Hepatic stellate cell (primary cell): ENCODE results near the gene LRRC4.

Experiments used
- DNase-seq: peaks from one replicate; pipeline ENCODE4 v3.0.0; 2011; ENCODE audit warnings: low spot score

Gene LRRC4, protein sequence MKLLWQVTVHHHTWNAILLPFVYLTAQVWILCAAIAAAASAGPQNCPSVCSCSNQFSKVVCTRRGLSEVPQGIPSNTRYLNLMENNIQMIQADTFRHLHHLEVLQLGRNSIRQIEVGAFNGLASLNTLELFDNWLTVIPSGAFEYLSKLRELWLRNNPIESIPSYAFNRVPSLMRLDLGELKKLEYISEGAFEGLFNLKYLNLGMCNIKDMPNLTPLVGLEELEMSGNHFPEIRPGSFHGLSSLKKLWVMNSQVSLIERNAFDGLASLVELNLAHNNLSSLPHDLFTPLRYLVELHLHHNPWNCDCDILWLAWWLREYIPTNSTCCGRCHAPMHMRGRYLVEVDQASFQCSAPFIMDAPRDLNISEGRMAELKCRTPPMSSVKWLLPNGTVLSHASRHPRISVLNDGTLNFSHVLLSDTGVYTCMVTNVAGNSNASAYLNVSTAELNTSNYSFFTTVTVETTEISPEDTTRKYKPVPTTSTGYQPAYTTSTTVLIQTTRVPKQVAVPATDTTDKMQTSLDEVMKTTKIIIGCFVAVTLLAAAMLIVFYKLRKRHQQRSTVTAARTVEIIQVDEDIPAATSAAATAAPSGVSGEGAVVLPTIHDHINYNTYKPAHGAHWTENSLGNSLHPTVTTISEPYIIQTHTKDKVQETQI

DNA sequence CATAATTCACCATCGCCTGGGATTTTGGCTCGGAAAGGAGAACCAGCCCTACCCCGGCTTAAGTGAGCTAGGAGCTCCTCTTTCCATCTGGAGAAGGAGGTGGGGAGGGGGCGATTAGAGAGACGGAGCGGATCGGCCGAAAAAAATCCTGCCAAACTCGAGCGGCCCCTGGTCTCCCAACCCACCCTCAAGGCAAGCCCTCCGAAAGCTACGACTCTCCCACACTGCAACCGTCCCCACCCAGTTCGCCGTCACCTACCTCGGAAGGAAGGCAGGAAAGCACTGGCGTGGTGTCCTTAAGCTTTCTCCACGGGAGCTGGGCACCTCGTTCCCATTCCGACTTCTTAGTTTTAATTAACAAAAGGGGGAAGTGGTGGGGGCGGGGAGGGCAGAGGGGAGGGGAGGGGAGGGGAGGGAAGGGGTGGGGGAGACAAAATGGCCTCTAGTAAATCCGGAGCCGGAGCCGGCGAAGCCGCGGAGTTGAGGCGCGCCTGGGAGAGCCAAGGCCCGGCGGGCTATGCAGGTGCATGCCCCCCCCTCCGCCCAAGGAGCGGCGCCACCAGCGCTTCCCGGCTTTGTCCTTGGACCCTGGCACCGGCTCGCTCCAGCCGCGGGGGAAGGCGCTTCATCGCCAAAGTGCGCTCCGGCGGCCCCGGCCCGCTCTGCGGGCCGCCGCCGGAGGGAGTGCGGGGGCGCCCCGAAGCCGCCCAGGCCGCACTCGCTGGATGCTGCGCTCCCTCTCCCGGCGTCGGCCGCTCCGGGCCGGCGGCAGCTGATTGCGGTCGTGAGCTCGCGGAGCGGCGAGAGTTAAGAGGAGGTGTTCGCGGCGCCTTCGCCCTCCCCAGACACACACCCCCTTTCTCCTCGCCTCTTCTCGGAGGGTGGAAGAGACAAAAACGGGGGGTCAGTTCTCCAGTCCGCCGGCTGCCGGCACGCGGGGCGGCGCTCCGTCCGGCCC is at the start of gene LRRC4:
Gene LRRC4, minus strand, starts transcription at position 784 of the 958 bp plus-strand sequence. CDS start 797 bp downstream, outside the sequence.
- DNase-seq, result peak; percentile 62

DNA sequence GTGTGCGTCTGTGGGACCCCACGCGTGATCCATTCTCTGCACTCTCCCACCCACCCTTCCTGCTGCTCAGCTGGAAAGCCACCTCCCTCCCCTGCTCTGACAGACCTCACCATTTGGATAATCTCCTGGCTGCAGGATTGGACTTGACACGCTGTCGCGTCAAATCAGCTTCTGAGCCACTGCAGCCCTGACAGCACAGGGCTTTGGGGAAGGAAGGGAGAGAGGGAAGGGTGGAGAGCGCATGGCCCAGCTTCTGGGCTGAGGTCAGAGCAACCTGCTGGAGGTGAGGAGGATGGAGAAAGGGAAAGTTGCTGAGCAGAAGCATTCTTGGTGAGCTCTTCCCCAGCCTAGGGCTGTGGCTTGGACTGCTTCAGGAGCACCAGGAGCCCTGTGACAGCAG is 48.9 kb upstream of the LRRC4 start:
- DNase-seq, result no peak

DNA sequence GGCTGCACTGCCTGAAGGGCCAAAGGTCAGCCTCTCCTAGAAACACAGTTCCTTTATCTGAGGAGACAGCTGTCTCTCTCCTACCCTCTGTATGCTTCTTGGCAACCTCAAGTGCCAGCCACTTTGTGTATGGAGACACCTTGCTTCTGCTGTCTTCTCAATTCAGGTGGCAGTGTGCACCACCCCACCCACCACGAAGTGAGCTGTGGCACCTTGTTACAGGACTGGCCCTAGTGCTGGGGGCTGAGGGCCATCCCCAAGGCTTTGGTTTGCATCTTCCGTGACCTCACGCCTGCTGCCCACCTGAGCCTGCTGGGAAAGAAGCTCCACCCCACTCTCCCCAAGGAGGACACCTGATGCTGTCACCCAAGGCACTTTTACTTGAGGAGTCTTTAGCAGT is 47.1 kb upstream of the LRRC4 start:
- DNase-seq, result no peak

DNA sequence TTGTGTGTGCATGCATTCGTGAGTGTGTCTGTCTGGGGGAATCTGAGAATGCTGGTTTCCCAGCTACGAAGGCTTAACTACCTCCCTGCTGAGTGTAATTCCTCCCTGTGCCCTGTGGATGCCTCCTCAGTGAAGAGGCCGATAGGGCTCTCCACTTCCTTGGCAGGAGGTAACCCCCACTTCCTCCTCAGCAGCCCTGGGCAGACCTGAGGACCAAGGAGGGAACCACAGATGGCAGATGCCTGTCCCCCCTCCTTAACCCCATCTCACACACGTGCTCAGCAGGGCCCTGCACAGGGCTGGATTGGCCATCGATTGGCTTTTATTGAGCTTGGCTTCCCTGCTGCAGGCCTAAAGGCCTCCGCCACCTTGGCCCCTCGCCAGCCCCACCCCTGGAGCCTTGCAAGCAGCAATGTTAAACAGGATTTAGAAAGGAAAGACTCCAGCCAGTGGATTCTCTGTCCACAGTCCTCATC is 45.6 kb upstream of the LRRC4 start:
- no peak for DNase-seq

DNA sequence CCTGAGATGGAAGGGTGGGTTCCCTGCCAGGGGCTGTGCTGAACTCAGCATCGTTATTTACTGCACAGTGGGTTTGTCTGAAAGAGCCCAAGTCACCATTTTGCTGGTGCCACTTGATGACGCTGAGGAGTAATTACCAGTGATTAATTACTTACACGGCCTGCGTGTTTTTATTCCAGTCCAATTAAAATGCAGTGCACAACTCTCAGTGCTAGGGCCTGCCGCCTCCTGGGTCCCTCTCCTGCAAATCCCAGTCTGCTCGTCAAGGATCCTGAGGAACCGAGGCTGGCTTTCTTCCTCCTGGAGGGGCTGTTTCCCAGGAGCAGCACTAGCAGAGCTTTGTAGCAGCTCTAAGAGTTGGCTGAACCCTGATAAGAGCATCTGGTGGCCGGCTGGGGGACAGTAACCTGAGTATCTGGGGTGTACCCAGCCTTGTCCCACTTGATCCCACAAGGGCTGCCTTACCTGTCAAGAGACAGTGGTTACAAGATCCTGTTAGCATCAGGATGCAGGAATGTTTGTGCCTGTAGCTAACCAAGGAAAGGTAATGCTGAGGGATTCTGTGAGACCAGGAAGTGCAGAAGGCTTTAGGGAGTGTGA is 45.1 kb upstream of the LRRC4 start:
- no peak for DNase-seq

DNA sequence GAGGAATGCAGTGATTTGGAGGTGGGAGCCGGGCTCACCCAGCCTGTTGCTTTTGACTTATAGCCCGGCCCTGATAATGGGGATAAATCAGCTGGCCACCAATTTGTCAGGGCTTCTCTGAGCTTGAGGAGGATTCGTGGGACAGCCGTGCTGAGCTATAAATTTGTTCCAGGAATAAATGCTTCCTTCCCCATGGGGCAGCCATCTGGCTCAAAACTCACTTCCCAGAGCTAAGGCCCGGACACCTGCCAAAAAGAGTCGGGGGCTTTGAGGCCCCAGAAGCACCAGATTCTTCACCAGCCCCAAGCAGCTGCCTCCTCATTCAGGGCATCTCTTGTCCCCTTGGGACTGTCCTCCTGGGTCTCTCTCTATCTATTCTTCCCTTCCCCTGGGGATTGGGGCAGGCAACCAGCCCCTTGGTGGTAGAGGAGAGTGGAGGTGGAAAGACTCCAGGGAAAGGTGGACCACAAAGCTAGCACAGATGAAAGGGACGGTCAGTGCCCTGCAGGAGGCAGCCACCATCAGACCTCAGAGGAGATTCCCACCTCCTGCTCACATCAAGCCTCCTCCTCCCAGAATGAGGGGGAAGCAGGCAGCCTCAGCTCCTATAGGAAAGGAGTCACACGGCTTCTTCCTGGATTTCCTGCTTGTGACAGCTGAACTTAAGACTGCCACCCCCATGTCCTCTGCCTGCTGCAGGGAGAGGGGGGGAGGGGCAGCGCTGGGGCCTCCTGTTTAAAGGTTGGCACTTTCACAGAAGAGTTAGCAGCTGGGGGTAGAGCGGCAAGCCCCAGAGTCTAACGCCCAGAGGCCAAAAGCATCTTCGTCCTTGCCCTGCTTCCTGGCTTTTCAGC is 44.2 kb upstream of the LRRC4 start:
- DNase-seq, result no peak

DNA sequence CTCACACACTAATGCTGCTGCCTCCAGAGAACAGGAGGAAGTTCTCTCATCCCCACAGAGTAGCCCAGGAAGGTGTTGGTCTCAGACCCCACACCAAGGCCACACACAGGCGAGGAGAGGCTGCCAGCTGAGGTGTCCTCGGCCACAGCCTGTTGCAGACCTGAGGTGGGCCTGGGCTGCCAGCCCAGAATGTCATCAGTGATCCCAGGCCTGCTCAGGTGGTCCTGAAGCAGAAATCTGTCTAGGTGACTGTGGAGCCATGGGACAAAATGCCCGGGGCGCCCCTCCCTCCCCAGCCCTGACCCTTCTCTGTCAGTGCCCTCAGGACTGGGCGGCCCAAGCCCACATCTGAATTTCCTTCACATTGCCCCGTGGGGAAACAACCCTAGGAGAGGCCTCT is 43.5 kb upstream of the LRRC4 start:
- no peak for DNase-seq

DNA sequence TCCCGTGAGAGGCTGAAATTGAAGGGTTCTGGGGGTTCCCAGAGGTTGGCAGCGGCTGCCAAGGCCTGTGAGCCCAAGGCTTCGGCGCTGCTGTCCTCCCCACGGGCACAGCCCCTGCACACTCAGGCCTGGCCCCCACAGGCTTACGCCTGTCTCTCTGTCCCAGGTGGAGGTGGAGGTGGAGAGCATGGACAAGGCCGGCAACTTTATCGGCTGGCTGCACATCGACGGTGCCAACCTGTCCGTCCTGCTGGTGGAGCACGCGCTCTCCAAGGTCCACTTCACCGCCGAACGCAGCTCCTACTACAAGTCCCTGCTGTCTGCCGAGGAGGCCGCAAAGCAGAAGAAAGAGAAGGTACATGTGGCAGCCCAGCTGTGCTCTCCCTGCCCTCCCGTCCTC is 43.1 kb upstream of the LRRC4 start:
- DNase-seq, result no peak

DNA sequence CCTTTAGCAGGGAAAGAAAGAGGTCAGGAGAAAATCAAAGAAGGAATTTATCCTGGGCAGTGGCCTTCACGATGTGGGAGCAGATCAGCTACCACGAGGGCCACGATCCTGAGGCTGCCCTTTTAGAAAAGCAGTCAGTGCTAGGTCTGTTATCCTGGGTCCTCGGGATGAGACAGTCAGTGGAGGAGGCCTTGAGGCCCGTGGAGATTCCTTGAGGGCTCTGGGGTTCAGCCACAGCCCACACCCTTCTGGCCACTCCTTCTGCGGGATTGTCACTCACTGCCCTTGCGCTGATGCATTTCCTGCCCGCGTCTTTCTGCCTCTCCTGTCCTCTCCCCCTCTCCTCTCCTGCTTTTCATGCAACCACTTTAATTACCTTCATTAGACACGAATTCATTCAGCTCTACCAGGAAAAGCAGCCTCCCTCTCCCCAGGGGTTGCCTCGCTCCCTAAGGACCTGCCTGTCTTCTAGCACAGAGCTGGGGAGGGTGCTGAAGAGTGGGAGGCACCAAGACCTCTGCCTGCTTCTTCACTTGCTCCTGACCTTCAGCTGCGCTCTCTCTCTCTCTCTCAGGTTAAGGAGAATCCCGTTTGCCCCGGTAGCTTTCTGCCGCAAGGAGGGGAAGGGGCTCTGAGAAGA is 42.6 kb upstream of the LRRC4 start:
- DNase-seq, result no peak

DNA sequence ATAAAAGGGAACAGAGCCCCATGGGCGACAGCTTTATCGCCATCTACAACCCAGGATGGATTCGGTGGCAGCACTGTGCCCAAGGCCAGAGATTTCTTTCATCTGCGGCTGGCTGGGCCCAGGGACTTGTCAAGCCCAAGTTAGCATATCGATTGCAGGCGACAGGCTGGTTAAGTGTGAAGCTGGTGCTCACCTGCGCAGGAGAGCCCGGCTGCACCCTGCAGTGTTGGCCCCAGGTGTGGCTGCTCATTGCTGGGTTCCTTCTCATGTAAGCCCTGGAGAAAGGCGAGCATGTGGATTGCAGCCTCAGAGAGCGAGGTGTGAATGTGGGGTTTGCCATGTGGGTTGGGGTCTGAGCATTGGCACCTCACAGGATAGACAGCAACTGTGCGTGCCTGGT is 40.6 kb upstream of the LRRC4 start:
- DNase-seq, result no peak

DNA sequence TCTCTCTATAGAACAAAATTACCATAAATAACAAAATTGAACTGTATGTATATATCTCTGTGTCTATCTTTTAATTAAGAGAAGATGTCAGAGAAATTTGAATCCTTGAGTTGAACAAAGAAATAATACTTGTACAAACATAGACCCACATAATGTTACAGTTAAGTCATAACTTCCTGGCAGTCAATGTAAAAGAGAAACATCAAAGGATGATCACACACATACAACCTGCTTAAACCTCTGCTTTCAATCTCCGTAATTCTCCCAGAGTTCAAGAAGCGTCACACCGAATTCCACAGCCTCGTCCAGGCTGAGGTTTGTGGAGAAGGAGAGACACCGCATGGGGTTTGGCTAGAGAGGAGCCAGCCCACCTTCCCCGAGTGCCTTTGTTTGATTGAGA is 40.1 kb upstream of the LRRC4 start:
- no peak for DNase-seq

DNA sequence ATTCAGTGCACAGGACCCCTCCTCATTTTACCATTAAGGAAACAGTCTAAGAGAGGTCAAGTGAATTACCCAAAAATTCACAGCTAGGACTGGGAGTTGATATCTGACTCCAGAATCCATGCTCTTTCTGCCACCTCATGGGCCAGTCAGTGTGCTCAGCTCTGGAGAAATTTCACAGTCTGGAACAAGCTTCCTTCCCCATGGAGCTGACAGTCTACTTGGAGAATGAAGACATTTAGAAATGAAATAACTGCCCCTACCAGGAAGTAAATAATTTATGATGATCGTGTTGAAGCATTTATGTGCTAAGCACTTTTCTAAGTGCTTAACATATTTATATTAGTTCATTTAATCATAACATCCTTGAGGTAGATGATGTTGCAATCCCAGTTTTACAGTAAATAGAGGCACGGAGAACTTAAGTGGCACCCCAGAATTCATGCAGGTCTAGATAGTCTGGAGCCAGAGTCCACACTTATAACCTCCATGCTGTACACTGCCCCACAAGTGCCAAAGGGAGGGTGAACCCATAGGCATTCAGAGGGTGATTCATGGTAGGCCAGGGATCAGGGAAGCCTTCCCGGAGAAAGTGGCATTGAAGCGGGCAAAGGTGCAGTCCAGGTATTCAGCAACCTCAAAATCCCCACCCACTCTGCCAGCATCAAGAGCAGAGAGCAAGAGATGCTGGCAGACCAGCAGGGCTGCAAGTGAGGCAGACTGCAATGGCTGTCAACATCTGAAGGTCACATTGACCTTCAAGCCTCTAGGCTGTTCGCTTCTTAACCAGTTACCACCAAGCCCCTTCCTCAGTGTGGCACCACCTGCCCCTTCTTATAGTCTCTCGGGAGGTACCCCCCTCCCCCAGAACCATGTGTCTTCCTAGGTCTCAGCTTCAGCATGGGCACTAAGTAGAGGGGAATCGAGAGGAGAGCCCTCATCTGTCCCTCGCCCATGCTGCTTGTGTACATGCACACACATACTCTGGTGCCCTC is 38.4 kb upstream of the LRRC4 start:
- DNase-seq, result no peak

DNA sequence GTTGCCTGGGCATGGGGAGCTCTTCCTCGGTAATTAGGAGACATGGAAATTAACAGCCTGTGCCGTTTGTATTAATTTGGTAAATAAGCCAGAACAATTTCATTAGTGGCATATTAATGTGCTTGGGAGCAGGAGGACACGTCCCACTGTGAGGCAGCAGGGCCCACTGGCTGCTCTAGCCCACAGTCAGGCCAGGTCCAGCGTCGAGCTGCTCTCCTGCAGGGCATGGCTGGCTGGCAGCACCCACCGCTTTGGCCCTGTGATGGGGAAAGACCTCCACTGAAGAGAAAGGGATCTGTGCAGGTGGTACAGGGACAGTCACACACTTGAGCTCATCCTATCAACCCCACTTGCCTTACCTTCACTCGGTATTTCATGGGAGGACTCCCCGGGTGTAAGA is 37.5 kb upstream of the LRRC4 start:
- no peak for DNase-seq

DNA sequence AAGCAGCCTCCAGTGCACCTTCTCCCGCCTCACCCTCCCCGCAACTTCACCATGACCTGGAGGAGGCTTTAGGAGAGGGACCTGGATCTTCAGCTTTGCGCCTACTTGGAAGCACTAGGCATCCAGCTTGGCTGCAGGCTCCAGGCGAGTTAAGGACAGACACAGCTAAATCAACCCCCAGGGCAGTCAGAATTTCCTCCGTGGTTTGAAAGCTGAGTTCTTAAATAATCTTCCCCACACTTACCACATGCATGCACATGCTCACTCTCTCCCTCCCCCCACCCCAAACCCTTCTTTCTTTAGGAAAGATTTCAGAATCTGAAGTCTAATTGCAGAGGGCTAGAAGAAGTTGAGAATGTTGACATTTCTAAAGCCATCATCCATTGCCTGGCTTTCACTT is 36.7 kb upstream of the LRRC4 start:
- no peak for DNase-seq

DNA sequence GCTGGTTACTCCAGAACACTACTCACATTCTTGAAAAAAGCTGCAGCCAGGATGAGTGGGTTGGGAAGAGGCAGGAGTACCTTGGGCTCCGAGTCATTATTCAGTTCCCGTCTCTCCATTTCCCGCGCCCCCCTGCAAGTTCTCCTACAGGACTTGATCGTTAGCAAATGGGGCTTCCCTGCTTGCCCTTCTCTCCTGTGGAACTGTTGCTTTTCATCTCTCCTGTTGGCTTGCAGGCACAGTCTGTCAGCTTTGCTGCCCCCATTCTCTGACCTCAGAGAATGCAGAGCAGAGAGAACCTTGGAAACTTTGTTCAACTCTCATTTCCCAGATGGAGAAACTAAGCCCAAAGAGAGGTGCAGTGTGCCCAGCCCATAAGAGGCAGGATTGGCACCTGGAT is 35.6 kb upstream of the LRRC4 start:
- no peak for DNase-seq

DNA sequence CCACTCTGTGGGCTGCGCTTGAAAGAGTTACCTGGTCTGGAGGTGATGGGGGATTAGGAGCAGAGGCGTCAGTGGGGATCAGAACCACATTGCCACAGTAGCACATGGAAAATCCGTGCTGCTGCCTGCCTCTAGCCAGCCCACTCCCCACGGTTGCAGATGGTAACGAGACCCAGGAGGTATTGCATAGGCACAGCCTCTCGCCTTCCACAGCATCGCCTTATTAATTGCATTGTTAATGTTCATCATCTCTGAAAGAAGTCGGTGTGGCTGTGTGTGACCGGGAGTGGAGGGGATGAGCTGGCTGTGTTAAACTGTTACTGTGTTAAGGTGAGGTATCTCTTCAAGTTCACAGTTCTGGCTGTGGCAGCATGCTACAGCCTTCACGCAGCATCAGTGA is 35.2 kb upstream of the LRRC4 start:
- no peak for DNase-seq

DNA sequence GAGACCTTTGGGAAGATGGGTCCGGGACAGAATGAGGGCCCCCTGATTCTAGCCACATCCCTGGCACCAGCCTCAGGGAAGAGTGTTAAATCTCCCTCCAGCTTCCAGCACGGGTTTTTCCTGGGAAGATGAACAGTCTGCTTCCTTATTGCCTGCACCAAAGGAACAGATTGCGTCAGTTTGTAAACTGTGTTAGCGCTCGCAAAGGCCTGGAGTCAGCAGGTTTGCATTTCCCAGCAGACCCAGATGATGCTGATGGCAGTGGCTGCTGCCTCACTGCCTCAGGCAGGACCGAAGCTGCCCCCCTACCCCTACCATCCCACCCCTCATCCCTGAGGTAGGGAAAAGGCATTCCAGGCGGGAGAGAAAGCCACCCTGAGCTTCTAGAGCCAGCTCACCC is 34.6 kb upstream of the LRRC4 start:
- no peak for DNase-seq

DNA sequence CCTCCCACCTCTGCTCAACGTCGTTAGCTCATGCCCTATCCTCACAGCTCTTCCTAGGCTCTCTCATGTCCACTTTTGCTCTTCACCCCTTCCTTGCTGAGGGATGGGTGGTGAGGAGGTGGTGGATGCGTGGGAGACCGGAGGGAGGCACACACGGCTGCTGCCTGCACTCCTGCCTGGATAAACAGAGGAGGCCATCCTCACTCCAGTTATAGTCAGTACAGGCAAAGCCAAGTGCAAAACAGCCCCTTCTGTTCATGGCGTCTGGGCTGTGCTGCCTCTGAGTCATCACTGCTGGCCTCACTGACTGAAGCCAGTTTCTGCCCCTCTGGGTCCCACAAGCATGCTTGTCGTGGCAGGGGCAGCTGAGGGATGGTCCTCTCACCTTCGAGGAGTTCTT is 31.9 kb upstream of the LRRC4 start:
- no peak for DNase-seq

DNA sequence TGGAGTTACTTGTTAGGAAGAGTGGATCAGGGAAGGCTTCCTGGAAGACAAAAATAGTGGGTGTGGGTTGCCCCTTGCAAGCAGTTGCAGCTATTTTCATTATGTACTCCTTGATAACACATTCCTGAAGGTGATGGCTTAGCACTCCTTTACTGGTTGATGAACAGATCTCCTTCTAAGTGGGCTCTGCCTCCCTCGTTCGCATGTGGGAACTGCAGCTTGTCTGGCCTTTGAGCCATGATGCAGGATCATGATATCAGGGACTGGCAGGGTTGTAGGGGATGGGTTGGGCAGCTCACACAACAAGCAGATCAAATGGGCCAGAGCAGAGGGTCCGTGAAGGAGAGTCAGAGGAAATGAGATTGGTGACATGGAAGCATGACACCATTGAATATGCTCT is 28.8 kb upstream of the LRRC4 start:
- no peak for DNase-seq
